Amygdala (tissue), 56 donors: ENCODE data around the gene SH3TC1.

ENCODE experiments used
- DNase-seq, 56 donors: peaks; one replicate each; lab custom pipeline; 2025; lab: John Stamatoyannopoulos, UW

SH3TC1 gene

GRCh38 chr4:8239226-8239625 is 40.1 kb downstream of the SH3TC1 start:
- no peak for DNase-seq

- no peak for DNase-seq
These were observed 40.6 kb downstream of the SH3TC1 start for GRCh38 chr4:8239661-8240060.

GRCh38 chr4:8240211-8241041 is 41.3 kb downstream of the SH3TC1 start:
- DNase-seq: no peak

- no peak for DNase-seq
These were observed 42.2 kb downstream of the SH3TC1 start for GRCh38 chr4:8241211-8241779.

- DNase-seq: peak in 53 of 56 donors; percentile 21 to 81 (median 58)
These were observed 43.0 kb downstream of the SH3TC1 start for GRCh38 chr4:8241895-8242696.

- no peak for DNase-seq
These were observed 43.9 kb downstream of the SH3TC1 start for GRCh38 chr4:8242782-8243560.

- no peak for DNase-seq
These were observed 45.1 kb downstream of the SH3TC1 start for GRCh38 chr4:8244001-8244757.

- no peak for DNase-seq
These were observed 45.9 kb downstream of the SH3TC1 start for GRCh38 chr4:8244931-8245460.

- no peak for DNase-seq
These were observed 47.1 kb downstream of the SH3TC1 start for GRCh38 chr4:8245884-8246833.

GRCh38 chr4:8247047-8247930 is 48.2 kb downstream of the SH3TC1 start:
- DNase-seq: no peak

- no peak for DNase-seq
These were observed 49.0 kb downstream of the SH3TC1 start for GRCh38 chr4:8248091-8248490.

- no peak for DNase-seq
These were observed 51.1 kb downstream of the SH3TC1 start for GRCh38 chr4:8250227-8250626.

- DNase-seq: no peak
These were observed 51.5 kb downstream of the SH3TC1 start for GRCh38 chr4:8250637-8251036.

- no peak for DNase-seq
These were observed 52.2 kb downstream of the SH3TC1 start for GRCh38 chr4:8251110-8251883.

- no peak for DNase-seq
These were observed 53.4 kb downstream of the SH3TC1 start for GRCh38 chr4:8252301-8253173.

GRCh38 chr4:8254076-8254475 is 55.0 kb downstream of the SH3TC1 start:
- DNase-seq: no peak
